Kidney epithelial cell (primary cell): ENCODE results near the gene KIF13A. TPM values are rescaled to one million over a fixed set of nuclear protein-coding genes. Genes with fewer than 3 reads are reported as not detected.

Experiments used
- DNase-seq: peaks from one replicate; pipeline ENCODE4 v3.0.0-alpha.2; 2010; ENCODE audit warnings: low read depth
- H3K27me3 ChIP-seq: 2 replicates; pipeline ENCODE4 v1.6.0; 2011; ENCODE audit warnings: low read length; ENCODE audit not compliant: control insufficient read depth, insufficient read depth
- H3K36me3 ChIP-seq: 2 replicates; pipeline ENCODE4 v1.5.1; 2011; ENCODE audit warnings: low read length; ENCODE audit not compliant: control insufficient read depth, insufficient read depth
- H3K4me3 ChIP-seq: 2 replicates; pipeline ENCODE4 v1.5.1; 2011; ENCODE audit warnings: low read depth, mild to moderate bottlenecking, control low read depth, low read length
- total RNA-seq: library from RNA; depleted of rRNA; stranded (reverse); fragments of >200 nt; gene quantifications from 2 replicates; pipeline ENCODE4 v1.2.3, GENCODE V29; 2015
- TF ChIP-seq, protein P1 (sequence below): IDR thresholded peaks from 2 replicates; pipeline ENCODE4 v1.5.1; 2011; ENCODE audit warnings: mild to moderate bottlenecking, moderate library complexity, low read length, control low read depth, inconsistent platforms; ENCODE audit not compliant: insufficient read depth, poor library complexity, severe bottlenecking

The KIF13A gene
- total RNA-seq, 1 donor from 2014 or later: 30.9 TPM

- DNase-seq: no peak
- H3K36me3 ChIP-seq: no peaks in the 10 kb centered on the region
- no peaks in the 10 kb centered on the region for H3K27me3 ChIP-seq
- no peak overlapping the region for H3K4me3 ChIP-seq
- TF ChIP-seq, protein P1, sequence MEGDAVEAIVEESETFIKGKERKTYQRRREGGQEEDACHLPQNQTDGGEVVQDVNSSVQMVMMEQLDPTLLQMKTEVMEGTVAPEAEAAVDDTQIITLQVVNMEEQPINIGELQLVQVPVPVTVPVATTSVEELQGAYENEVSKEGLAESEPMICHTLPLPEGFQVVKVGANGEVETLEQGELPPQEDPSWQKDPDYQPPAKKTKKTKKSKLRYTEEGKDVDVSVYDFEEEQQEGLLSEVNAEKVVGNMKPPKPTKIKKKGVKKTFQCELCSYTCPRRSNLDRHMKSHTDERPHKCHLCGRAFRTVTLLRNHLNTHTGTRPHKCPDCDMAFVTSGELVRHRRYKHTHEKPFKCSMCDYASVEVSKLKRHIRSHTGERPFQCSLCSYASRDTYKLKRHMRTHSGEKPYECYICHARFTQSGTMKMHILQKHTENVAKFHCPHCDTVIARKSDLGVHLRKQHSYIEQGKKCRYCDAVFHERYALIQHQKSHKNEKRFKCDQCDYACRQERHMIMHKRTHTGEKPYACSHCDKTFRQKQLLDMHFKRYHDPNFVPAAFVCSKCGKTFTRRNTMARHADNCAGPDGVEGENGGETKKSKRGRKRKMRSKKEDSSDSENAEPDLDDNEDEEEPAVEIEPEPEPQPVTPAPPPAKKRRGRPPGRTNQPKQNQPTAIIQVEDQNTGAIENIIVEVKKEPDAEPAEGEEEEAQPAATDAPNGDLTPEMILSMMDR: no peak
Measured at GRCh38 chr6:17901493-17901892, 85.9 kb downstream of the KIF13A start.

GRCh38 chr6:17900011-17900410 lies 87.4 kb downstream of the KIF13A start:
- DNase-seq: no peak
- no peak overlapping the region for H3K4me3 ChIP-seq
- no peaks in the 10 kb centered on the region for H3K36me3 ChIP-seq
- H3K27me3 ChIP-seq: no peaks in the 10 kb centered on the region
- TF ChIP-seq, protein P1: no peak

GRCh38 chr6:17899491-17899890 lies 87.9 kb downstream of the KIF13A start:
- TF ChIP-seq, protein P1: no peak

DNA sequence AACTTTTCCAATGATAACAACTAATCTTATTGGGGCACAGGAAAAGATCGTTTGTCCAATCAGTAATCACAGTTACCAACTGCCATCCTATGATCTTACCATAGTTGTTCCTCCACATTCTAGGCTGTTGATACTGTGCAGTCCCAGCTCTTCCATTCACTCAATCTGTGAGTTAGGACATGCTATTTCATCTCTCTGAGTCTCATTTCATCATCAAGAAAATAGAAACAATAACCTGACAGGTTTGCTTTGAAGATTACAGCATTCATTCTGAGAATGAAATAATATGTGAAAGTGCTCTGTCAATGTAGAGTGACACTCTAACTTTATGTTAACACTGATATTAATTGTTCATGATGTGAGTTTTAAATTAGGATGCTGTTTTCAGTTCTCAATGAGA lies 89.8 kb downstream of the KIF13A start:
- no peak for DNase-seq

More at GRCh38 chr6:17899491-17899890, 87.9 kb downstream of the KIF13A start:
- H3K27me3 ChIP-seq: no peaks in the 10 kb centered on the region
- no peak for DNase-seq
- no peaks in the 10 kb centered on the region for H3K36me3 ChIP-seq
- no peak overlapping the region for H3K4me3 ChIP-seq

GRCh38 chr6:17894905-17895304 lies 92.5 kb downstream of the KIF13A start:
- no peaks in the 10 kb centered on the region for H3K36me3 ChIP-seq
- no peak overlapping the region for H3K4me3 ChIP-seq
- DNase-seq: no peak
- no peaks in the 10 kb centered on the region for H3K27me3 ChIP-seq
- TF ChIP-seq, protein P1: no peak

More for the DNA sequence above, 89.8 kb downstream of the KIF13A start:
- TF ChIP-seq, protein P1: no peak
- Histone ChIP-seq H3K4me3 (no peak overlapping the region), H3K36me3 (no peaks in the 10 kb centered on the region), H3K27me3 (no peaks in the 10 kb centered on the region)

GRCh38 chr6:17894191-17894590 lies 93.2 kb downstream of the KIF13A start:
- Histone ChIP-seq H3K4me3 (no peak overlapping the region), H3K36me3 (no peaks in the 10 kb centered on the region)

More at GRCh38 chr6:17894191-17894590, 93.2 kb downstream of the KIF13A start:
- no peaks in the 10 kb centered on the region for H3K27me3 ChIP-seq
- no peak for DNase-seq
- TF ChIP-seq, protein P1: no peak
